IMR-90 (cell line): Measurements from ENCODE around the gene TOR4A.
A peak's percentile ranks its signal among the peaks of the same experiment; 100 is the strongest.

Source experiments
- MAZ ChIP-seq: IDR thresholded peaks from 2 replicates; pipeline ENCODE4 v1.6.1; 2012; ENCODE audit warnings: low read depth, mild to moderate bottlenecking, low read length, improper control_type of control experiment, moderate library complexity, borderline replicate concordance
- POLR2A ChIP-seq: IDR thresholded peaks from 2 replicates; pipeline ENCODE4 v1.6.1; 2012; ENCODE audit warnings: mild to moderate bottlenecking, low read depth, low read length
- RFX5 ChIP-seq: IDR thresholded peaks from 2 replicates; pipeline ENCODE4 v1.8.0; 2012; ENCODE audit warnings: low read depth, mild to moderate bottlenecking, low read length, moderate library complexity
- TF ChIP-seq, protein P1 (sequence below): conservative IDR thresholded peaks from 2 replicates; pipeline ENCODE4 v1.5.1; 2012; ENCODE audit warnings: mild to moderate bottlenecking, low read depth, low read length, improper control_type of control experiment

DNA sequence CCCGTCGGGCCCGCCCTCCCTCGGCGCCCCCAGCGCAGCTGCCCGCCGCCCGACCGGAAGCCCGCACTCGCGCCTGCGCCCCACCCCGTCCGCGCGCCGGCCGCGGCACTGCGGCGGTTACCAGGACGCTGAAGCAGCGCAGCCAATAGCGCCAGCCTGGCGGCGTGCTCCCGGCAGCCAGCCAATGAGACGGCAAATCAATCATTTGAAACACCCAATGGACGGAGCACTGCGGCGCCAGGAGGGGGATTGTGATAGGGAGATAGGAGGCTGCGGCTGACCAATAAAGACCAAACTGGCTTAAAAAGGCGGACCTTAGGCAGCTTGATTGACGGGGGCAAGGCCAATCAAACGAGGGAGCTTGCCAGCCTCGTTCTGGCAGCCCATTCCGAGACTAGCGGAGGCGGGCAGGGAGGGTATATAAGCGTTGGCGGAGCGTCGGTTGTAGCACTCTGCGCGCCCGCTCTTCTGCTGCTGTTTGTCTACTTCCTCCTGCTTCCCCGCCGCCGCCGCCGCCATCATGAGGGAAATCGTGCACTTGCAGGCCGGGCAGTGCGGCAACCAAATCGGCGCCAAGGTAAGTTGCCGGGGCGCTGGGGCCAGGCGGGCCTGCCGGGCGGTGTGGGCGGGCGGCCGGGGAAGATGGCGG lies 36.6 kb upstream of the TOR4A start, which contains the start of gene TUBB4B:
- TF ChIP-seq, protein P1, sequence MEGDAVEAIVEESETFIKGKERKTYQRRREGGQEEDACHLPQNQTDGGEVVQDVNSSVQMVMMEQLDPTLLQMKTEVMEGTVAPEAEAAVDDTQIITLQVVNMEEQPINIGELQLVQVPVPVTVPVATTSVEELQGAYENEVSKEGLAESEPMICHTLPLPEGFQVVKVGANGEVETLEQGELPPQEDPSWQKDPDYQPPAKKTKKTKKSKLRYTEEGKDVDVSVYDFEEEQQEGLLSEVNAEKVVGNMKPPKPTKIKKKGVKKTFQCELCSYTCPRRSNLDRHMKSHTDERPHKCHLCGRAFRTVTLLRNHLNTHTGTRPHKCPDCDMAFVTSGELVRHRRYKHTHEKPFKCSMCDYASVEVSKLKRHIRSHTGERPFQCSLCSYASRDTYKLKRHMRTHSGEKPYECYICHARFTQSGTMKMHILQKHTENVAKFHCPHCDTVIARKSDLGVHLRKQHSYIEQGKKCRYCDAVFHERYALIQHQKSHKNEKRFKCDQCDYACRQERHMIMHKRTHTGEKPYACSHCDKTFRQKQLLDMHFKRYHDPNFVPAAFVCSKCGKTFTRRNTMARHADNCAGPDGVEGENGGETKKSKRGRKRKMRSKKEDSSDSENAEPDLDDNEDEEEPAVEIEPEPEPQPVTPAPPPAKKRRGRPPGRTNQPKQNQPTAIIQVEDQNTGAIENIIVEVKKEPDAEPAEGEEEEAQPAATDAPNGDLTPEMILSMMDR, result 0 out of 2 replicates have a peak, but pooled peaks have one; percentile 5
- TF ChIP-seq RFX5 (peak; percentile 5; the same call in 1 of the 2 replicates), POLR2A (peak; percentile 100), MAZ (no peak; the same call in 1 of the 2 replicates)
